ENCODE measurements around the gene CD93. TPM values are rescaled to one million over a fixed set of nuclear protein-coding genes. Genes with fewer than 3 reads are reported as not detected.

Gene CD93
- total RNA-seq, 2 donors from 2014 or later = 2.1 to 6.4 TPM

GRCh38 chr20:23034721-23035671, 51.1 kb downstream of the CD93 start, which contains the start of gene SSTR4:
Gene SSTR4, plus strand, starts transcription at chr20:23035312. Its CDS starts 172 bp downstream, at chr20:23035484.
- no peaks in the 10 kb centered on the region for H3K9me3 ChIP-seq (ENCODE audit: control insufficient read depth, low read length, poor library complexity, severe bottlenecking)
- H3K27me3 Mint-ChIP-seq = peaks cover 69% of the 10 kb centered on the region

GRCh38 chr20:23033918-23034317, 52.2 kb downstream of the CD93 start:
- H3K27ac Mint-ChIP-seq = no peak overlapping the region
- DNase-seq (no peak), ATAC-seq (no peak)
- no peaks in the 10 kb centered on the region for H3K9me3 ChIP-seq (ENCODE audit: control insufficient read depth, low read length, poor library complexity, severe bottlenecking)
- H3K4me3 Mint-ChIP-seq = no peak overlapping the region
- H3K27me3 Mint-ChIP-seq = peaks cover 63% of the 10 kb centered on the region
- peaks cover 3% of the 10 kb centered on the region for H3K36me3 Mint-ChIP-seq (ENCODE audit: low read depth)
- H3K4me1 Mint-ChIP-seq = no peaks in the 10 kb centered on the region

More at GRCh38 chr20:23034721-23035671, 51.1 kb downstream of the CD93 start, which contains the start of gene SSTR4:
- H3K27ac Mint-ChIP-seq = no peak within 1 kb of the TSS
- peaks cover 3% of the 10 kb centered on the region for H3K36me3 Mint-ChIP-seq (ENCODE audit: low read depth)
- ATAC-seq = no peak
- no peak within 1 kb of the TSS for H3K4me3 Mint-ChIP-seq
- no peak for DNase-seq
- no peaks in the 10 kb centered on the region for H3K4me1 Mint-ChIP-seq

GRCh38 chr20:23032750-23033078, 53.4 kb downstream of the CD93 start:
- H3K4me1 Mint-ChIP-seq = no peaks in the 10 kb centered on the region
- H3K9me3 ChIP-seq (ENCODE audit: control insufficient read depth, low read length, poor library complexity, severe bottlenecking) = no peaks in the 10 kb centered on the region
- DNase-seq = no peak
- H3K4me3 Mint-ChIP-seq = no peak overlapping the region
- peaks cover 54% of the 10 kb centered on the region for H3K27me3 Mint-ChIP-seq
- peaks cover 3% of the 10 kb centered on the region for H3K36me3 Mint-ChIP-seq (ENCODE audit: low read depth)
- no peak for ATAC-seq
- no peak overlapping the region for H3K27ac Mint-ChIP-seq

- Mint-ChIP-seq H3K4me3 (no peak overlapping the region), H3K4me1 (no peaks in the 10 kb centered on the region), H3K27ac (no peak overlapping the region), H3K36me3 (ENCODE audit: low read depth) (peaks cover 3% of the 10 kb centered on the region), H3K27me3 (peaks cover 49% of the 10 kb centered on the region)
- H3K9me3 ChIP-seq (ENCODE audit: control insufficient read depth, low read length, poor library complexity, severe bottlenecking) = no peaks in the 10 kb centered on the region
- ATAC-seq (no peak), DNase-seq (no peak)
Measured at GRCh38 chr20:23032056-23032749, 53.9 kb downstream of the CD93 start.

GRCh38 chr20:23031346-23031745, 54.8 kb downstream of the CD93 start:
- Mint-ChIP-seq H3K4me3 (no peak overlapping the region), H3K27ac (no peak overlapping the region), H3K36me3 (ENCODE audit: low read depth) (peaks cover 3% of the 10 kb centered on the region), H3K27me3 (peaks cover 45% of the 10 kb centered on the region), H3K4me1 (no peaks in the 10 kb centered on the region)
- H3K9me3 ChIP-seq (ENCODE audit: control insufficient read depth, low read length, poor library complexity, severe bottlenecking) = no peaks in the 10 kb centered on the region
- ATAC-seq (no peak), DNase-seq (no peak)

Other genes with a start within 250 kb of the CD93 start
- gene SSTR4, start 51.0 kb downstream of the CD93 start, total RNA-seq = not detected
- gene THBD, start 36.7 kb downstream of the CD93 start, total RNA-seq = 1 to 10 TPM; 1.0 to 1.1 TPM